AG09319 (cell line): ENCODE data around the gene NFE2L1.
A peak's percentile ranks its signal among the peaks of the same experiment; 100 is the strongest.

ENCODE experiments used
- DNase-seq: peaks from one replicate; pipeline ENCODE4 v3.0.0-alpha.2; 2010; ENCODE audit warnings: low read depth; ENCODE audit errors: extremely low read depth
- TF ChIP-seq, protein P1 (sequence below): IDR thresholded peaks from 2 replicates; pipeline ENCODE4 v1.5.1; 2011; ENCODE audit warnings: low read depth, mild to moderate bottlenecking, inconsistent platforms, low read length, moderate library complexity

The NFE2L1 gene

DNA sequence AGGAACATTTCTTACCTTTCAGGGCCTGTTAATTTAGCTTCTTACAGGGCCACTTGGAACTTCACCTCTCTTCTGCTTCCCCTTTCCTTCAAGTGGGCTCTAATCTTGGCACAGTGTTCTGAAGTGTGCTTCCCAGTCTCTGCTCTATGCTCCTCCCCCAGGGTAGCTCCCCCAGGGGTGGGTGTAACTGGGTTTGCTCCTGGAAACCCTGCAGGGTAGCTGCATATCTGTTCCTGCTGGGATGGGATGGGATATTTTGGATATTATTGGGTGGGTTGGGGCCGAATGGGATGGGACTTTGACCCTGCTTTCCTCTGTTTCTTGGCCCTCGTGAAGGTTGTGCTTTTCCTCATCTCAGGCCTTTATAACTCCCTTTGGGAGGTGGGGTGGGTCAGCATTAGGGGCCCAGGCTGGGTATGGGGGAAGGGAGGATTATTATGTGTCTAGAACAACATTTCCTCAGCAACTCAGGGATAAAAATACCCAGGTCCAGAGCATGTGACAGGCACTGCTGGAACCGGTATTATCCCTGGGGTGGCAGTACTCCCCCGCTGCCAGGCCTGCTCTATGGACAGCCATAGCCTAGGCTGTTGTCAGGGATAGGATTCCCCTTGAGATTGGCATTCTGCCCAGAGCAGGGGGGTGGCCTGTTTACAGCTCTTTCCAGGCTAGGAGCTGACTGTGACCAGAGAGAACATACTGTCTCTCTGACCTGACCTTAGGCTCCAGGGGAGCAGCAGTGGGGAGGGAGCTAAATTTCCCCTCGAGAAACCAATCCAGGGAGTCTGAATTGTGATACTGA lies 5.0 kb downstream of the NFE2L1 start:
- TF ChIP-seq, protein P1, sequence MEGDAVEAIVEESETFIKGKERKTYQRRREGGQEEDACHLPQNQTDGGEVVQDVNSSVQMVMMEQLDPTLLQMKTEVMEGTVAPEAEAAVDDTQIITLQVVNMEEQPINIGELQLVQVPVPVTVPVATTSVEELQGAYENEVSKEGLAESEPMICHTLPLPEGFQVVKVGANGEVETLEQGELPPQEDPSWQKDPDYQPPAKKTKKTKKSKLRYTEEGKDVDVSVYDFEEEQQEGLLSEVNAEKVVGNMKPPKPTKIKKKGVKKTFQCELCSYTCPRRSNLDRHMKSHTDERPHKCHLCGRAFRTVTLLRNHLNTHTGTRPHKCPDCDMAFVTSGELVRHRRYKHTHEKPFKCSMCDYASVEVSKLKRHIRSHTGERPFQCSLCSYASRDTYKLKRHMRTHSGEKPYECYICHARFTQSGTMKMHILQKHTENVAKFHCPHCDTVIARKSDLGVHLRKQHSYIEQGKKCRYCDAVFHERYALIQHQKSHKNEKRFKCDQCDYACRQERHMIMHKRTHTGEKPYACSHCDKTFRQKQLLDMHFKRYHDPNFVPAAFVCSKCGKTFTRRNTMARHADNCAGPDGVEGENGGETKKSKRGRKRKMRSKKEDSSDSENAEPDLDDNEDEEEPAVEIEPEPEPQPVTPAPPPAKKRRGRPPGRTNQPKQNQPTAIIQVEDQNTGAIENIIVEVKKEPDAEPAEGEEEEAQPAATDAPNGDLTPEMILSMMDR, result no peak
- DNase-seq, result no peak

DNA sequence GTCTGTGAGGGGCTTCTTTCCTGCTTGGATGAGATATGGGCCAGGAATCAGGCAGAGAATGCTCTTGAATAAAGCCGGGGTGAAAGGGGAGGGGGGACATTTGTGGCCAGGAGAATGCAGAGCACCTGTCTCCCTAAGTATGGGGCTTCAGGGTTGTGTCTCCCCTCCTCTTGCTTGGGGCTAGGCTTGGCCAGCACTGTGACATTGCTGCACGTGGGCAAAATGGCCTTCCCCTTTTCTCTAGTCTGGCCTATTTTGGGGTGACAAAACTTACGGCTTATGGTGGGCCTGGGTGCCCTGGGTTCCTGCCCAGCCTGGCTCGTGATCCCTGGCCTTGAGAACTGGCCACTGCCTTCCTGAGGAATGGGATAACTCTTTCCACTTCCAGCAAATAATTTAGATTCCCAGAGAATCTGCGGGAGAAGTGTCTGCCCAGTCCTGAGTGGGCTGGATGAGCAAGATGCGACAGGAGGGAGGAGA lies 5.6 kb downstream of the NFE2L1 start:
- TF ChIP-seq, protein P1, result no peak
- no peak for DNase-seq

DNA sequence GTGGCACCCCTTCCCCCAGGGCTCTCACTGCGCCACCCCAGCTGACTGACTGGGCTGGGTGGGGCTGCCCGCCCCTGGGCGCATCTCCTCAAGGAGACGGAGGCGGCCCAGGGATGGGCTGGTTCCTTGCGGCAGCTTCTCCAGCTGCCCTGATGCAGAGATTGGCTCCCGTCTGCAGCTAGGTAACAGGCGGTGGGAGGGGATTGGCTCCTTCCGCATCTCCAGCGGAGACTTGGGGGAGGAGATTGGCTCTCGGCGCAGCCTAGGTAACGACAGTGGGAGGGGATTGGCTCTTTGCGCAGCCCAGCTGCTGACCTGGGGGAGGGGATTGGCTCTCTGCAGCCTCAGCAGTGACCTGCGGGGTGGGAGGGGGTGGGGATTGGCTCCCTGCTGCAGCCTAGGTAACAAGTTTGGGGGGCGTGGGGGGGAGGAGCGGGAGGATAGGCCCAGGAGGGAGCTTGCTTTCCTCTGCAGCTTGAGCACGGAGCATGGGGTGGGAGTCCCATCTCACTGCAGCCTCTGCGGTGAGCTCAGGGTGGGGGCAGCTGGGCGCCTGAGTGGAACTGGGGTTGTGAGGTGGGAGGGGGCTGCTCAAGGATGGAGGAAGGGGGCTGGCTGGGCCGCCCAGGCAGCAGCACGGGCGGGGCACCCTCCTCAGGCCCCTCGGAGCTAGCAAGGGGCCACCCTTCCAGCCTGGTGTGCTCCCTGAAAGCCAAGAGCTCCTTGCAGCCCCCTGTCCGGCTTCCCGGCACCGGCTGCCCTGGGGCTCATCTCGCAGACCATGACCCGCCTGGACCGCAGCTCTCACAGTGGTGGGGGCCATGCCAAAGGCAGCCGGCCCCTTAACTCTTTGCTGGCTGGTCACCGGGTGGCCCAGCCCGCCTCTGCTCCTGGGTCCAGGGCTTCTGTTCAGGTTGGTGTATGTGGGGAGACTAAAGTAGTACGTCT lies 6.4 kb downstream of the NFE2L1 start:
- TF ChIP-seq, protein P1, result no peak
- DNase-seq, result peak; percentile 62

DNA sequence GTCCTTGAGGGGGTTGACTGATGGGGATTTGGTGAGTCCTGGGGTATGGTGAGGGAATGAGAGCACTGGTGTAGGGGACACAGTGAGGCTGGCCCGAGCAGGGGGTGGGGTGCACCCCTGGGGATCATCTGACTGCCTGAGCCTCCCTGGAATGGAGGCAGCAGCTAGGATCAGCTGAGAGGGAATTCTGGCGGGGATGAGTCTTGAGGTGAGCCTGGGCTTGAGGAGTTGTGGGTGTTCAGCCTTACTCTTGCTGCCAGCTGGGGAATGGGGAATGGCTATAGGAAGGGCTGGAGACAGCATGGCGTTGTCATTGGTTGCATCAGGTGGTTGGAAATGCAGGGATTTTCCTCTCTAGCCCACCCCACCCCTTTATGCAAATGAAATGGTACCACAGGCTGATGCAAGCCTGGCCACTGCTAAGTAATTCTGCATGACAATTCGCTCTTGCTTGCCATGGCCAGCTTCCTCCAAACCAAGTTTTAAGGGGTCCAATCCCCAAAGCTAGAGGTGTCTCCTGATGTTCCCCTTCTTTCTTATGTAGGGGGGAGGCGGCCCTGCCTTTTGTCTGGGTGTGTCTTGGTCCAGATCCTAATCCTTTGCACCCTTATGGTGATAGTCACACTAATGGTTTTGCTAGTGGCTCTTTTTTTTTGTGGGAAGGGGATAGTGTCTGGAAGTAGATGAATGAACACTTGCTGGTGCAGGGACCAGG lies 7.5 kb downstream of the NFE2L1 start:
- TF ChIP-seq, protein P1, result no peak
- peak; percentile 93 for DNase-seq

DNA sequence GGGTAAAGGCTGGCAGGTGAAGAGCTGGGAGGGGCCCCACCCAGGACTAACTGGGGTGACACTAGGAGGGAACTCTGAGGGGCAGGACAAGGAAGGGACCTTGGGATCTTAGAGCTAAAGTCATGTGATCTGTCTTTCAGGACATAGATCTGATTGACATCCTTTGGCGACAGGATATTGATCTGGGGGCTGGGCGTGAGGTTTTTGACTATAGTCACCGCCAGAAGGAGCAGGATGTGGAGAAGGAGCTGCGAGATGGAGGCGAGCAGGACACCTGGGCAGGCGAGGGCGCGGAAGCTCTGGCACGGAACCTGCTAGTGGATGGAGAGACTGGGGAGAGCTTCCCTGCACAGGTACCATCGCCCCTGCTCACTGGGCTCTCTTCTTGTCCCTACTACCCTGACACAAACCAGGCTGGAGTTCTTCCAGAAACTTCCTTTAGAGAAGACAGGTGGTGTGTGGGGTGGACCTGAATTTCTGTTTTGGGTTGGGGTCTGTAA lies 8.1 kb downstream of the NFE2L1 start:
- TF ChIP-seq, protein P1, result no peak
- no peak for DNase-seq

DNA sequence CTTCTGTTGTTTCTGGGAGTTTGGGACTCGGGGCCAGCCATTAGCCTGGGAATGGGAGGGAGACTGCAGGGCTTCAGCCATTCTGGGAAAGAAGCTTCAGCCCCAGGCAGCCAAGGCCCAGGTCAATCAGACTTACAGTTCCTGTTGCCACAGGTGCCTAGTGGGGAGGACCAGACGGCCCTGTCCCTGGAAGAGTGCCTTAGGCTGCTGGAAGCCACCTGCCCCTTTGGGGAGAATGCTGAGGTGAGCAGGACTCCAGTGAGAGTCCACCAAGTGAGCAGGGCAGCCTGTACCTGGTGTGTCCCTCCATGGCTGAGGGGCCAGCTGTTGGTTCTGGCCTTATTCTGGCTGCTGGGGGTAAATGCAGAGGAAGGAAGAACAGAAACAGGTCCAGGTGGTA lies 8.7 kb downstream of the NFE2L1 start:
- TF ChIP-seq, protein P1, result no peak
- no peak for DNase-seq
